ENCODE results near the gene ARHGAP24. TPM values are rescaled to one million over a fixed set of nuclear protein-coding genes. Genes with fewer than 3 reads are reported as not detected.
A peak's percentile ranks its signal among the peaks of the same experiment; 100 is the strongest.

Gene ARHGAP24
- total RNA-seq, 1 donor: 52.5 TPM

GRCh38 chr4:85780664-85781063 is 305.7 kb downstream of the ARHGAP24 start:
- peaks cover 49% of the 10 kb centered on the region for H3K4me1 ChIP-seq (ENCODE audit: insufficient read depth, low read length)
- no peaks in the 10 kb centered on the region for H4K20me1 ChIP-seq (ENCODE audit: insufficient read depth, low read length)
- no peak overlapping the region for H2AFZ ChIP-seq (ENCODE audit: low read length)
- no peaks in the 10 kb centered on the region for H3K36me3 ChIP-seq (ENCODE audit: insufficient read depth, low read length)
- DNase-seq (ENCODE audit: insufficient read length, low spot score, missing footprints): no peak
- H3K4me2 ChIP-seq (ENCODE audit: insufficient read depth, low read length): peak overlapping the region; percentile 66
- no peak for TF ChIP-seq CTCF (IDR thresholded peaks at IDR 0.05; ENCODE audit: extremely low read depth, low read depth, low read length)
- no peaks in the 10 kb centered on the region for H3K9me3 ChIP-seq (ENCODE audit: low read depth, low read length)
- peak overlapping the region; percentile 43 for H3K4me3 ChIP-seq (ENCODE audit: insufficient read depth, low read length)
- H3K27me3 ChIP-seq (ENCODE audit: insufficient read depth, low read length): no peaks in the 10 kb centered on the region
- H3K79me2 ChIP-seq (ENCODE audit: insufficient read depth, low read length): peaks cover 58% of the 10 kb centered on the region
- peak overlapping the region; percentile 87 for H3K27ac ChIP-seq (ENCODE audit: low read depth, low read length)

- Histone ChIP-seq H3K36me3 (ENCODE audit: insufficient read depth, low read length) (no peaks in the 10 kb centered on the region), H2AFZ (ENCODE audit: low read length) (no peak overlapping the region), H3K79me2 (ENCODE audit: insufficient read depth, low read length) (peaks cover 79% of the 10 kb centered on the region), H3K27me3 (ENCODE audit: insufficient read depth, low read length) (no peaks in the 10 kb centered on the region), H4K20me1 (ENCODE audit: insufficient read depth, low read length) (no peaks in the 10 kb centered on the region), H3K27ac (ENCODE audit: low read depth, low read length) (peak overlapping the region; percentile 87), H3K4me2 (ENCODE audit: insufficient read depth, low read length) (peak overlapping the region; percentile 36), H3K4me3 (ENCODE audit: insufficient read depth, low read length) (no peak overlapping the region), H3K9me3 (ENCODE audit: low read depth, low read length) (no peaks in the 10 kb centered on the region), H3K4me1 (ENCODE audit: insufficient read depth, low read length) (peaks cover 64% of the 10 kb centered on the region)
- no peak for TF ChIP-seq CTCF (IDR thresholded peaks at IDR 0.05; ENCODE audit: extremely low read depth, low read depth, low read length)
- no peak for DNase-seq (ENCODE audit: insufficient read length, low spot score, missing footprints)
Observed at GRCh38 chr4:85783483-85783882, 308.5 kb downstream of the ARHGAP24 start.

- Histone ChIP-seq H3K36me3 (ENCODE audit: insufficient read depth, low read length) (no peaks in the 10 kb centered on the region), H3K27me3 (ENCODE audit: insufficient read depth, low read length) (no peaks in the 10 kb centered on the region), H3K4me3 (ENCODE audit: insufficient read depth, low read length) (no peak overlapping the region), H4K20me1 (ENCODE audit: insufficient read depth, low read length) (no peaks in the 10 kb centered on the region), H3K79me2 (ENCODE audit: insufficient read depth, low read length) (peaks cover 84% of the 10 kb centered on the region), H2AFZ (ENCODE audit: low read length) (no peak overlapping the region), H3K4me1 (ENCODE audit: insufficient read depth, low read length) (peaks cover 67% of the 10 kb centered on the region), H3K27ac (ENCODE audit: low read depth, low read length) (peak overlapping the region; percentile 87), H3K9me3 (ENCODE audit: low read depth, low read length) (no peaks in the 10 kb centered on the region), H3K4me2 (ENCODE audit: insufficient read depth, low read length) (peak overlapping the region; percentile 36)
- DNase-seq (ENCODE audit: insufficient read length, low spot score, missing footprints): no peak
- no peak for TF ChIP-seq CTCF (IDR thresholded peaks at IDR 0.05; ENCODE audit: extremely low read depth, low read depth, low read length)
Observed at GRCh38 chr4:85783900-85784299, 308.9 kb downstream of the ARHGAP24 start.

GRCh38 chr4:85784348-85784747 is 309.4 kb downstream of the ARHGAP24 start:
- Histone ChIP-seq H3K27ac (ENCODE audit: low read depth, low read length) (peak overlapping the region; percentile 87), H2AFZ (ENCODE audit: low read length) (no peak overlapping the region), H3K4me1 (ENCODE audit: insufficient read depth, low read length) (peaks cover 67% of the 10 kb centered on the region), H3K4me3 (ENCODE audit: insufficient read depth, low read length) (no peak overlapping the region), H3K36me3 (ENCODE audit: insufficient read depth, low read length) (no peaks in the 10 kb centered on the region), H3K4me2 (ENCODE audit: insufficient read depth, low read length) (peak overlapping the region; percentile 36), H3K79me2 (ENCODE audit: insufficient read depth, low read length) (peaks cover 85% of the 10 kb centered on the region), H3K27me3 (ENCODE audit: insufficient read depth, low read length) (no peaks in the 10 kb centered on the region), H4K20me1 (ENCODE audit: insufficient read depth, low read length) (no peaks in the 10 kb centered on the region), H3K9me3 (ENCODE audit: low read depth, low read length) (no peaks in the 10 kb centered on the region)
- DNase-seq (ENCODE audit: insufficient read length, low spot score, missing footprints): no peak
- TF ChIP-seq CTCF (IDR thresholded peaks at IDR 0.05; ENCODE audit: extremely low read depth, low read depth, low read length): no peak
